Left cardiac atrium (tissue), 4 donors: ENCODE measurements around the gene WNT5B. TPM values are rescaled to one million over a fixed set of nuclear protein-coding genes. Genes with fewer than 3 reads are reported as not detected.
A peak's percentile ranks its signal among the peaks of the same experiment; 100 is the strongest.
"Not testable (repeated sequence)": the region's sequence is repeated elsewhere in the genome, so short reads cannot be mapped to it uniquely, and the experiment has no call there.

ENCODE experiments used
- ATAC-seq, 2 donors: fragments of 200-7000 bp; cut with Tn5 transposase; one replicate each; pipeline ENCODE4 v1.9.1; 2020; ENCODE audit warnings: mild to moderate bottlenecking in 2 of 2, moderate library complexity in 2 of 2
- DNase-seq: peaks from one replicate; pipeline ENCODE4 v3.0.0-alpha.2; 2020
- intact Hi-C, 2 donors: fragments of 100-400 bp; cut with DNase I; formaldehyde crosslinking; loops; one replicate each; pipeline versions ENCODE4 v1.14.1 to v1.15.1; 2022 to 2023
- total RNA-seq, 2 donors: library from RNA; stranded (reverse); fragmentation: NEBNext Ultra II Directional; extraction: Animal tissue kit (Norgen Biotek cat#: 25700); gene quantifications; one replicate each; pipeline ENCODE4 v1.2.1, GENCODE V29; 2021
- donor health status: DM: no; HTN: yes; CAD: no.
- donor health status: DM: no; HTN: yes; CAD: no; lungs with severe emphysema.
- donor health status: DM: yes; HTN: yes; CAD: no.
- donor health status: Dilated cardiomyopathy.

Gene WNT5B
- total RNA-seq, 2 donors from 2014 or later: 1.8 to 5.0 TPM

- intact Hi-C loops: no loop called here
- no peak for ATAC-seq
- DNase-seq: peak; percentile 39
Observed at GRCh38 chr12:1662761-1663439, 33.9 kb downstream of the WNT5B start.

- intact Hi-C loops: no loop called here
- ATAC-seq (no peak), DNase-seq (no peak)
Observed at GRCh38 chr12:1663440-1664132, 34.6 kb downstream of the WNT5B start.

- intact Hi-C loops: no loop called here
- ATAC-seq: no peak
Observed at GRCh38 chr12:1665366-1665765, 36.3 kb downstream of the WNT5B start.

GRCh38 chr12:1666215-1666614, 37.2 kb downstream of the WNT5B start:
- ATAC-seq (no peak), DNase-seq (no peak)
- intact Hi-C loops: no loop called here

More at GRCh38 chr12:1665366-1665765, 36.3 kb downstream of the WNT5B start:
- DNase-seq: no peak

- ATAC-seq (no peak), DNase-seq (no peak)
- intact Hi-C loops: no loop called here
Observed at GRCh38 chr12:1666685-1667162, 37.7 kb downstream of the WNT5B start.

- ATAC-seq: peak; percentile 86 to 94
- peak; percentile 65 for DNase-seq
- intact Hi-C loops: no loop called here
Observed at GRCh38 chr12:1668833-1669543, 40.0 kb downstream of the WNT5B start.

- no peak for DNase-seq
- intact Hi-C loops: no loop called here
- peak in 1 of 2 donors; percentile 58 for ATAC-seq
Observed at GRCh38 chr12:1670358-1671268, 41.6 kb downstream of the WNT5B start.

- intact Hi-C loops: no loop called here
- ATAC-seq: no peak
- no peak for DNase-seq
Observed at GRCh38 chr12:1676043-1676442, 47.0 kb downstream of the WNT5B start.

GRCh38 chr12:1680804-1681492, 51.9 kb downstream of the WNT5B start:
- DNase-seq: no peak
- peak in 1 of 2 donors; percentile 64 for ATAC-seq
- intact Hi-C loops: no loop called here

- intact Hi-C loops: no loop called here
- DNase-seq (no peak), ATAC-seq (no peak)
Observed at GRCh38 chr12:1681493-1681807, 52.4 kb downstream of the WNT5B start.

GRCh38 chr12:1688086-1688710, 59.2 kb downstream of the WNT5B start:
- ATAC-seq: no peak
- intact Hi-C loops: no loop called here
- DNase-seq: no peak

GRCh38 chr12:1690578-1691122, 61.6 kb downstream of the WNT5B start, which contains the start of gene ADIPOR2:
Gene ADIPOR2, plus strand, starts transcription at chr12:1691070. Its CDS starts 63,274 bp downstream, at chr12:1754344.
- intact Hi-C loops: no loop called here
- ATAC-seq: peak; percentile 99 to 100
- peak; percentile 96 for DNase-seq

- ATAC-seq (peak; percentile 48 to 65), DNase-seq (peak; percentile 49)
- intact Hi-C loops: no loop called here
Observed at GRCh38 chr12:1691123-1692007, 62.3 kb downstream of the WNT5B start.

GRCh38 chr12:1692226-1692625, 63.2 kb downstream of the WNT5B start:
- intact Hi-C loops: no loop called here
- no peak for ATAC-seq
- DNase-seq: no peak

- intact Hi-C loops: no loop called here
- ATAC-seq: no peak
Observed at GRCh38 chr12:1692895-1693610, 64.0 kb downstream of the WNT5B start.

GRCh38 chr12:1695097-1695496, 66.1 kb downstream of the WNT5B start:
- ATAC-seq, intact Hi-C loops, DNase-seq: not testable (repeated sequence)

More at GRCh38 chr12:1692895-1693610, 64.0 kb downstream of the WNT5B start:
- no peak for DNase-seq
